ENCODE measurements around the gene SVEP1.
"Not testable (repeated sequence)": the region's sequence is repeated elsewhere in the genome, so short reads cannot be mapped to it uniquely, and the experiment has no call there.

Gene SVEP1

DNA sequence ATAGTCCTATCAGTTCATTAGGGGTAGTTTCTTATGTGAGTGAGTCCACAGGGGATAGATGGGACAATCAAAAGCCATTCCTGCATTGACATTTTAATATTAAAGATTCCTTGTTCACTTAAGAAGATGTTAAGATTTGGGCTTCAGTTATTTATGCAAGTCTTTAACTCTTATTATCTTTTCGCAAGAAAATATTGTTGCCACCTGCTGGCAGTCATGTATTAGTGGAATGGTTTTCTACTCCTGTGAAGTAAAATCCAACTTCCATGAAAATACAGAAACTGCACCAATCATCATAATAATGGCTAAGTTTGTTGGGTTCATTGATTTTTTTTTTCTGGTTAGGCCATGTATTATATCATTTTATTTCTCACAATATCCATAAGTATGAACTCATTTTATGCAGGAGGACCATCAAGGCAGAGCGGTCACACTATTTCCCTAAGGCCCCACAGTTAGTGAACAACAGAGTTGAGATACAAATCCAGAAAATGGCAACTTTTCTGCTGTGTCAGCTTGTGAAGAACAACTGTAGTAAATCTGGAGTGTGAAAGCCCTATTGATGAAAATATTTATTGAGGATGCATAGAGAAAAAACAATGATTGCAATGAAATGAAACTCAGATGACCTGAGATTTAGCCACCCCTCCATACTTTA lies 153.4 kb downstream of the SVEP1 start:
- no peak overlapping the region for H3K4me3 ChIP-seq (ENCODE audit: low read depth, low read length)
- TF ChIP-seq, protein P1, sequence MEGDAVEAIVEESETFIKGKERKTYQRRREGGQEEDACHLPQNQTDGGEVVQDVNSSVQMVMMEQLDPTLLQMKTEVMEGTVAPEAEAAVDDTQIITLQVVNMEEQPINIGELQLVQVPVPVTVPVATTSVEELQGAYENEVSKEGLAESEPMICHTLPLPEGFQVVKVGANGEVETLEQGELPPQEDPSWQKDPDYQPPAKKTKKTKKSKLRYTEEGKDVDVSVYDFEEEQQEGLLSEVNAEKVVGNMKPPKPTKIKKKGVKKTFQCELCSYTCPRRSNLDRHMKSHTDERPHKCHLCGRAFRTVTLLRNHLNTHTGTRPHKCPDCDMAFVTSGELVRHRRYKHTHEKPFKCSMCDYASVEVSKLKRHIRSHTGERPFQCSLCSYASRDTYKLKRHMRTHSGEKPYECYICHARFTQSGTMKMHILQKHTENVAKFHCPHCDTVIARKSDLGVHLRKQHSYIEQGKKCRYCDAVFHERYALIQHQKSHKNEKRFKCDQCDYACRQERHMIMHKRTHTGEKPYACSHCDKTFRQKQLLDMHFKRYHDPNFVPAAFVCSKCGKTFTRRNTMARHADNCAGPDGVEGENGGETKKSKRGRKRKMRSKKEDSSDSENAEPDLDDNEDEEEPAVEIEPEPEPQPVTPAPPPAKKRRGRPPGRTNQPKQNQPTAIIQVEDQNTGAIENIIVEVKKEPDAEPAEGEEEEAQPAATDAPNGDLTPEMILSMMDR (IDR thresholded peaks at IDR 0.05; ENCODE audit: borderline replicate concordance, insufficient read depth, low read depth, low read length), result no peak

DNA sequence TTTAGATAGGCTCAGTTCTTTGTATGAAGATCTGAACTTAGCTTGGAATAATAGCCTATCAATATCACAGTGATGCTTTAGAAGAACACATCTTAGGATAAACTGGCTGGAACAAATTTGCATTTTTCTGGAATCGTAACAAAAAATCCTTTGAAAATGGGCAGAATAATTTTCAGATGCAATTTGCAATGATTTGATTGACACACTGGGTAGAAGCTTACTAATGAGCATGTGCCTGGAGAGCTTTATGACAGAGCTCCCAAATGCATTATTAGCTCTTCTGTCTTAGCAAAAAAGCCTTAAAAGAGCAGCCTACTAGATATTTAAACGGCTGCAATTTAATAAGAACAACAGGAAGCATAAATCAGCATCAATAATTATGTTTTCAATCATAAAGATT lies 165.1 kb downstream of the SVEP1 start:
- no peak overlapping the region for H3K4me3 ChIP-seq (ENCODE audit: low read depth, low read length)
- TF ChIP-seq, protein P1 (IDR thresholded peaks at IDR 0.05; ENCODE audit: borderline replicate concordance, insufficient read depth, low read depth, low read length), result no peak

DNA sequence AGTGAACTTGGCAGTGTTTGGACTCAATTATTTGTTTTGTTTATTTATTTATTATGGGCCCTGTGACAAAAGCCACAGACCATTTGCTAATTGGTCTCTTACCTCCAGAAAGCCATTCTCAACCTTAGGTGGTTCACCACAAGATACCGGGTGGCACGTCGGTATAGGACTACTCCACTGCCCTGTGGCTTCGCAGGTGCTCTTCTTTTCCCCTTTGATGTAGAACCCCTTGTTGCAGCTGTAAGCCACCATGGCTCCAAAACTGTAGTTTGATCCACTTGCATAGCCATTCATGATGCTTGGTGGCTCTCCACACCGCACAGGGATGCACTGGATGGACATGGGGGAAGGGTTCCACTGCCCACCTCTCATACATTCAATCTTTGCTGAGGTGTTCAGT lies 168.6 kb downstream of the SVEP1 start:
- H3K4me3 ChIP-seq (ENCODE audit: low read depth, low read length), result no peak overlapping the region
- TF ChIP-seq, protein P1 (IDR thresholded peaks at IDR 0.05; ENCODE audit: borderline replicate concordance, insufficient read depth, low read depth, low read length), result no peak

DNA sequence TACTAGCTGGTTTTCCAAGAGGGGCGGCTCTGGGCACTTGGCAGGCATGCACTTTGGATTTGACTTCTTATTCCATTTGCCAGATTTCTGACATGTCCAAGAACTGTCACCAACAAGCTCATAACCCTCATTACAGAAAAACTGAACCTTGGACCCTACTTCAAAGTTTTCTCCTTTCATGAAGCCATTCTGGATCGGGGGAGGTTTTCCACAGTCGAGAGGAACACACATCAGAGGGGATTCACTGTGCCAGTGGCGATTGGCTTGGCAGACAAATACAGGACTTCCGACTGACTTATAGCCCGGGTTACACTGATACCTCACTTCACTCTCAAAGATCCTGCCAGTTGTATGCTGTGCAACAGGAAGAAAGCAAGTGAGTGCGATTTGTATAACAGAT lies 170.9 kb downstream of the SVEP1 start:
- H3K4me3 ChIP-seq (ENCODE audit: low read depth, low read length), result no peak overlapping the region

DNA sequence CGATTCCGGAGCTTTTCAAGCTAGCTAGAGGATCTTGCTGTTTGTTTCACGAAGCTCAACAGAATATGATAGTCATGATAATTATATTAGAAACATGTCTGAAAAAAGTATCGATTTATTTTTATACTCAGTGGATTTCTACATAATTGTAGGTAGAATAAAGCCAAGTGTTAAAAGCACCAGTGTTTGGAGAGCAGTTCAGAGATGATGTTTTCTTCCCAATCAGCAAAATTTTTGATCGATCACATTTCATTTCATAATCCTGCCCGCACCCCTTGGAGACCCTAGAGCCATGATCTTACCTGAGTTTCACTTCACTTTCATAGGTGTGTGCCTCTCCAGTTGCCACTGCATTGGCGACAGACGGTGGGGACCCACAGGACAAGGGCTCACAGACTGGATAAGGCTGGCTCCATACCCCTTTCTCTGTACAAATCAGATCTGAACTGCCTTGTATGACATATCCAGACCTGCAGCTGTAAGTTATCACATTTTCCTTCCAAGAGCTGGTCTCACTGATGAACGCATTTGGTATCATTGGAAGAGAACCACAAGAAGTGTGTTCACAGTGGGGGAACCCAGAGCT lies 173.6 kb downstream of the SVEP1 start:
- H3K4me3 ChIP-seq (ENCODE audit: low read depth, low read length), result no peak overlapping the region
- TF ChIP-seq, protein P1 (IDR thresholded peaks at IDR 0.05; ENCODE audit: borderline replicate concordance, insufficient read depth, low read depth, low read length), result no peak

More for the DNA sequence above, 170.9 kb downstream of the SVEP1 start:
- TF ChIP-seq, protein P1 (IDR thresholded peaks at IDR 0.05; ENCODE audit: borderline replicate concordance, insufficient read depth, low read depth, low read length), result no peak

DNA sequence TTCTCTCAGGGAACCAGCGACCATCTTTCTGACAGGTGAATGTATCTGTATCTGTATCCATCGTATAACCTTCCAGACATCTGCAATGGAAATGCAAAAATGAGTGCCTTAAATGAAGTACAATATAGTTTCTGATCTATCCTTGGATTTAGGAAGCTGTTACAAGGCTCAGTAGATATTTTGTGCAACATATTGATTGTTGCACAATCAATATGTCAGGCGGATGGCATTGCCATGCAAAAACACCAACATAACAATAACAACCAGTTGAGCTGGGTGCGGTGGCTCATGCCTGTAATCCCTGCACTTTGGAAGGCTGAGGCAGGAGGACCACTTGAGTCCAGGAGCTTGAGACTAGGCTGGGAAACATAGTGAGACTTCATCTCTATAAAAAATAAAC lies 175.1 kb downstream of the SVEP1 start:
- no peak overlapping the region for H3K4me3 ChIP-seq (ENCODE audit: low read depth, low read length)
- TF ChIP-seq, protein P1 (IDR thresholded peaks at IDR 0.05; ENCODE audit: borderline replicate concordance, insufficient read depth, low read depth, low read length), result no peak

DNA sequence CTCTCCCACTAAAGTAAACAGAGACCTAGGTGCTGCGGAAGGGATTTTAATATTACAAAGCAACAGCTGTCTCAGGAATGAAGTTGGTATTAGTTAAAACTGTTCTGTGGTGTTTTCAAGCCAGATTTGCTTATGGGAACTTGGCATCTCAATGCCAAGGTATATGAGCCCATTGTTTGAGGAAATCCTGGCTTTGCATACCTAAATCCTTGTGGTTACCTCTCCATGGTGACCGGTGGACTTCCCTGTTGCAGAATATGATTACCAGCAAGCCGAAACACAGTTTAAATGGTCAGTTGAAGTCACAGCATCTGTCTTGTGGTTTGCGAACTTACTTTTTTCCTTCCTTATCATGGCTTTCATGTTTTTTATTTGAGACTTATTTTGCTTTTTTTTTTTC lies 179.6 kb downstream of the SVEP1 start:
- TF ChIP-seq, protein P1 (IDR thresholded peaks at IDR 0.05; ENCODE audit: borderline replicate concordance, insufficient read depth, low read depth, low read length), result no peak
- no peak overlapping the region for H3K4me3 ChIP-seq (ENCODE audit: low read depth, low read length)

DNA sequence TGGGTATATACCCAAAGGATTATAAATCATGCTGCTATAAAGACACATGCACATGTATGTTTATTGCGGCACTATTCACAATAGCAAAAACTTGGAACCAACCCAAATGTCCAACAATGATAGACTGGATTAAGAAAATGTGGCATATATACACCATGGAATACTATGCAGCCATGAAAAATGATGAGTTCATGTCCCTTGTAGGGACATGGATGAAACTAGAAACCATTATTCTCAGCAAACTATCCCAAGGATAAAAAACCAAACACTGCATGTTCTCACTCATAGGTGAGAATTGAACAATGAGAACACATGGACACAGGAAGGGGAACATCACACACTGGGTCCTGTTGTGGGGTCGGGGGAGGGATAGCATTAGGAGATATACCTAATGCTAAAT lies 180.5 kb downstream of the SVEP1 start:
- H3K4me3 ChIP-seq (ENCODE audit: low read depth, low read length), result not testable (repeated sequence)
